Colonic mucosa (tissue), 4 donors: ENCODE results near the gene CA5B. TPM values are rescaled to one million over a fixed set of nuclear protein-coding genes. Genes with fewer than 3 reads are reported as not detected.
"Not testable (repeated sequence)": the region's sequence is repeated elsewhere in the genome, so short reads cannot be mapped to it uniquely, and the experiment has no call there.

Source experiments
- DNase-seq: peaks from one replicate; pipeline ENCODE4 v3.0.0-alpha.2; 2020
- H3K27ac ChIP-seq: fragments of 200-600 bp; one replicate; pipeline ENCODE4 v1.8.0; 2021
- H3K27me3 ChIP-seq: fragments of 200-600 bp; one replicate; pipeline ENCODE4 v1.8.0; 2021
- H3K36me3 ChIP-seq: fragments of 200-600 bp; one replicate; pipeline ENCODE4 v1.8.0; 2021
- H3K4me1 ChIP-seq: fragments of 200-600 bp; one replicate; pipeline ENCODE4 v1.8.0; 2021; ENCODE audit warnings: mild to moderate bottlenecking
- H3K4me3 ChIP-seq: fragments of 200-600 bp; one replicate; pipeline ENCODE4 v1.8.0; 2021
- H3K9ac ChIP-seq, 2 donors: one replicate each; pipeline ENCODE4 v1.7.0; 2013; ENCODE audit warnings: control low read depth in 2 of 2, low read depth in 2 of 2, low read length in 2 of 2
- H3K9me3 ChIP-seq: fragments of 200-600 bp; one replicate; pipeline ENCODE4 v1.8.0; 2021
- CTCF ChIP-seq: fragments of 200-600 bp; IDR thresholded peaks from one replicate; pipeline ENCODE4 v1.8.0; 2022; ENCODE audit warnings: antibody characterized with exemption, mild to moderate bottlenecking
- intact Hi-C: fragments of 100-400 bp; cut with DNase I; formaldehyde crosslinking; loops from one replicate; pipeline ENCODE4 v1.14.1; 2022
- total RNA-seq, 2 donors: library from RNA; stranded (reverse); fragmentation: NEBNext Ultra II Directional in 1 of 2; extraction: Animal tissue kit (Norgen Biotek cat#: 25700) in 1 of 2; gene quantifications; one replicate each; pipeline ENCODE4 v1.2.1, GENCODE V29; 2021
- donor health status: healthy.
- donor health status: DM: no; HTN: no; CAD: no.
- donor health status: DM: no; HTN: no; CAD: no.

The CA5B gene
- total RNA-seq, 2 donors from 2014 or later = 5.2 to 5.7 TPM

GRCh38 chrX:15755091-15755490, 17.0 kb downstream of the CA5B start:
- Histone ChIP-seq H3K27ac (no peak overlapping the region), H3K4me3 (no peak overlapping the region), H3K36me3 (no peaks in the 10 kb centered on the region), H3K9me3 (no peaks in the 10 kb centered on the region), H3K9ac (no peak overlapping the region), H3K27me3 (no peaks in the 10 kb centered on the region), H3K4me1 (no peaks in the 10 kb centered on the region)
- no peak for DNase-seq
- intact Hi-C loops = no loop called here
- no peak for TF ChIP-seq CTCF

GRCh38 chrX:15758140-15758539, 20.1 kb downstream of the CA5B start:
- Histone ChIP-seq H3K4me1 (no peaks in the 10 kb centered on the region), H3K9ac (no peak overlapping the region), H3K36me3 (no peaks in the 10 kb centered on the region), H3K9me3 (no peaks in the 10 kb centered on the region), H3K4me3 (no peak overlapping the region), H3K27ac (no peak overlapping the region), H3K27me3 (no peaks in the 10 kb centered on the region)
- no peak for DNase-seq
- TF ChIP-seq CTCF = no peak
- intact Hi-C loops = no loop called here

GRCh38 chrX:15759886-15760285, 21.8 kb downstream of the CA5B start:
- H3K9ac ChIP-seq, DNase-seq, H3K4me3 ChIP-seq, H3K36me3 ChIP-seq, H3K9me3 ChIP-seq, intact Hi-C loops, H3K27ac ChIP-seq, H3K27me3 ChIP-seq, H3K4me1 ChIP-seq: not testable (repeated sequence)

- H3K4me3 ChIP-seq = no peak overlapping the region
- TF ChIP-seq CTCF = peak; percentile 74
- H3K9ac ChIP-seq = no peak overlapping the region
- H3K9me3 ChIP-seq = no peaks in the 10 kb centered on the region
- no peaks in the 10 kb centered on the region for H3K4me1 ChIP-seq
- H3K27me3 ChIP-seq = no peaks in the 10 kb centered on the region
- no peak overlapping the region for H3K27ac ChIP-seq
- DNase-seq = peak; percentile 26
- no peaks in the 10 kb centered on the region for H3K36me3 ChIP-seq
- intact Hi-C loops = no loop called here
These were observed 23.6 kb downstream of the CA5B start for GRCh38 chrX:15761564-15762191.

GRCh38 chrX:15769300-15769954, 31.4 kb downstream of the CA5B start:
- DNase-seq = no peak
- Histone ChIP-seq H3K27me3 (no peaks in the 10 kb centered on the region), H3K9ac (no peak overlapping the region), H3K27ac (no peak overlapping the region), H3K36me3 (no peaks in the 10 kb centered on the region), H3K4me1 (no peaks in the 10 kb centered on the region), H3K4me3 (no peak overlapping the region), H3K9me3 (no peaks in the 10 kb centered on the region)
- TF ChIP-seq CTCF = no peak
- intact Hi-C loops = no loop called here

- Histone ChIP-seq H3K36me3 (no peaks in the 10 kb centered on the region), H3K27ac (no peak overlapping the region), H3K4me3 (no peak overlapping the region), H3K9me3 (no peaks in the 10 kb centered on the region), H3K27me3 (no peaks in the 10 kb centered on the region), H3K4me1 (no peaks in the 10 kb centered on the region), H3K9ac (no peak overlapping the region)
- no peak for DNase-seq
- intact Hi-C loops = no loop called here
- TF ChIP-seq CTCF = no peak
These were observed 44.1 kb downstream of the CA5B start for GRCh38 chrX:15781961-15782699.
